Gastroesophageal sphincter (tissue), 4 donors: ENCODE data around the gene KDM2A. TPM values are rescaled to one million over a fixed set of nuclear protein-coding genes. Genes with fewer than 3 reads are reported as not detected.

Experiments
- ATAC-seq: fragments of 150-250 bp; one replicate; pipeline ENCODE4 v1.9.1; 2016; ENCODE audit warnings: mild to moderate bottlenecking, moderate library complexity
- H3K27ac ChIP-seq, 4 donors: fragments of 200-600 bp; sonication (generic) in 3 of 4; 1 replicate in 3 of 4; 2 replicates in 1 of 4; pipeline ENCODE4 v1.5.1; 2016 to 2019
- H3K27me3 ChIP-seq: fragments of 200-600 bp; sonication (generic); one replicate; pipeline ENCODE4 v1.5.1; 2019
- H3K36me3 ChIP-seq, 2 donors: fragments of 200-600 bp; sonication (generic); one replicate each; pipeline ENCODE4 v1.5.1; 2019; ENCODE audit warnings: control low read depth in 1 of 2
- H3K4me1 ChIP-seq, 3 donors: fragments of 200-600 bp; sonication (generic); 1 replicate in 2 of 3; 2 replicates in 1 of 3; pipeline ENCODE4 v1.5.1; 2016 to 2019; ENCODE audit warnings: control low read depth in 2 of 3
- H3K4me3 ChIP-seq, 2 donors: fragments of 200-600 bp; sonication (generic); one replicate each; pipeline ENCODE4 v1.5.1; 2019; ENCODE audit warnings: mild to moderate bottlenecking in 1 of 2, moderate library complexity in 1 of 2
- H3K9me3 ChIP-seq, 3 donors: fragments of 200-600 bp; sonication (generic); one replicate each; pipeline ENCODE4 v1.5.1; 2017 to 2019; ENCODE audit warnings: control low read depth in 2 of 3
- EP300 ChIP-seq: sonication (generic); formaldehyde crosslinking; IDR thresholded peaks from one replicate; pipeline ENCODE4 v1.6.1; 2017; ENCODE audit warnings: antibody characterized with exemption, mild to moderate bottlenecking
- POLR2A ChIP-seq, 2 donors: fragments of 450-650 bp; IDR thresholded peaks; one replicate each; pipeline ENCODE4 v1.6.1; 2017; ENCODE audit warnings: antibody characterized with exemption in 2 of 2, mild to moderate bottlenecking in 2 of 2, moderate library complexity in 1 of 2
- POLR2AphosphoS5 ChIP-seq: sonication (generic); formaldehyde crosslinking; IDR thresholded peaks from one replicate; pipeline ENCODE4 v1.6.1; 2017; ENCODE audit warnings: antibody characterized with exemption
- WGBS, 2 donors: methylation state at CpG; one replicate each; pipeline ENCODE4 v1.1.5; 2018; ENCODE audit warnings: low coverage in 1 of 2; 5-methylcytosine and 5-hydroxymethylcytosine counted together
- total RNA-seq, 4 donors: library from RNA; depleted of rRNA; stranded (reverse); fragments of >200 nt; gene quantifications; one replicate each; pipeline ENCODE4 v1.1.0, GENCODE V29; 2016
- TF ChIP-seq, protein P1 (sequence below), 4 experiments: fragments of 200-600 bp in 2 of 4; fragments of 450-650 bp in 2 of 4; sonication (generic) in 1 of 4; IDR thresholded peaks; one replicate each; pipeline ENCODE4 v1.5.1; 2017 to 2019; ENCODE audit warnings: antibody characterized with exemption in 4 of 4, mild to moderate bottlenecking in 2 of 4, moderate library complexity in 2 of 4

KDM2A gene
- total RNA-seq, 4 donors from 2014 or later, result 35.4 to 68.0 (median 48.3) TPM

DNA sequence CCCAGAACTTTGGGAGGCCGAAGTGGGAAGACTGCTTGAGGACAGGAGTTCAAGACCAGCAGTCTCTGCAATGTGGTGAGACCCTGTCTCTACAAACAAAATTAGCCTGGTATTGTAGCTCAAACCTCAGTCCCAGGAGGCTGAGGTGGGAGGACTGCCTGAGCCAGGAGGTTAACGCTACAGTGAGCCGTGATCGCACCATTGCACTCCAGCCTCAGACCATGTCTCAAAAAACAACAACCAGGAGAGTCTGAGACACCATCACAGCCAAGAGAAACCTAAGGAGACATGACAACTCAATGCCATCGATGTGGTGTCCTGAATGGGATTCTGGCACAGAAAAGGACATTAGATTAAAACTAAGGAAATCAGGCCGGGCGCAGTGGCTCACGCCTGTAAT lies 28.3 kb upstream of the KDM2A start:
- no peak for TF ChIP-seq POLR2AphosphoS5
- TF ChIP-seq, protein P1, sequence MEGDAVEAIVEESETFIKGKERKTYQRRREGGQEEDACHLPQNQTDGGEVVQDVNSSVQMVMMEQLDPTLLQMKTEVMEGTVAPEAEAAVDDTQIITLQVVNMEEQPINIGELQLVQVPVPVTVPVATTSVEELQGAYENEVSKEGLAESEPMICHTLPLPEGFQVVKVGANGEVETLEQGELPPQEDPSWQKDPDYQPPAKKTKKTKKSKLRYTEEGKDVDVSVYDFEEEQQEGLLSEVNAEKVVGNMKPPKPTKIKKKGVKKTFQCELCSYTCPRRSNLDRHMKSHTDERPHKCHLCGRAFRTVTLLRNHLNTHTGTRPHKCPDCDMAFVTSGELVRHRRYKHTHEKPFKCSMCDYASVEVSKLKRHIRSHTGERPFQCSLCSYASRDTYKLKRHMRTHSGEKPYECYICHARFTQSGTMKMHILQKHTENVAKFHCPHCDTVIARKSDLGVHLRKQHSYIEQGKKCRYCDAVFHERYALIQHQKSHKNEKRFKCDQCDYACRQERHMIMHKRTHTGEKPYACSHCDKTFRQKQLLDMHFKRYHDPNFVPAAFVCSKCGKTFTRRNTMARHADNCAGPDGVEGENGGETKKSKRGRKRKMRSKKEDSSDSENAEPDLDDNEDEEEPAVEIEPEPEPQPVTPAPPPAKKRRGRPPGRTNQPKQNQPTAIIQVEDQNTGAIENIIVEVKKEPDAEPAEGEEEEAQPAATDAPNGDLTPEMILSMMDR (IDR thresholded peaks at IDR 0.05), result no peak
- no peak for TF ChIP-seq POLR2A (IDR thresholded peaks at IDR 0.05)
- no peak for TF ChIP-seq EP300
- no peaks in the 10 kb centered on the region for H3K36me3 ChIP-seq
- H3K27me3 ChIP-seq, result no peaks in the 10 kb centered on the region
- H3K4me3 ChIP-seq, result no peak overlapping the region
- H3K4me1 ChIP-seq, result no peaks in the 10 kb centered on the region
- no peaks in the 10 kb centered on the region for H3K9me3 ChIP-seq
- 93 to 98% methylated on average over 3 to 7 of the region's 8 CpGs for WGBS, 2 donors
- ATAC-seq, result no peak
- no peak overlapping the region for H3K27ac ChIP-seq

DNA sequence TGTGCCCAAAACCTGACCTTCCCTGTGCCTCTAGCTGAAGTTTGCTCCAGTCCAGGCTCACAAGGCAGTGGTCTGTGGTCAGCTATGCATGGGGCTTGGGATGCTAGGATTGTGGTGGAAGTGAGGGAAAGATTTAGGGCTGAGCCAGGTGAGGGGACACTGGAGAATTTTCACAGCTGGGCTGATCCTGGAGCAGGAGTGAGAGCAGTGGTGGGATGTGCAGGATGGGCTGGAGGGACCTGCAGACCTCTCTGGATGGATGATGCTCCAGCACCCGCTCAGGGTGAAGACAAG lies 23.9 kb upstream of the KDM2A start:
- Histone ChIP-seq H3K4me3 (no peak overlapping the region), H3K27ac (no peak overlapping the region), H3K9me3 (no peaks in the 10 kb centered on the region), H3K36me3 (no peaks in the 10 kb centered on the region), H3K4me1 (no peaks in the 10 kb centered on the region), H3K27me3 (no peaks in the 10 kb centered on the region)
- ATAC-seq, result no peak
- TF ChIP-seq EP300, result no peak
- no peak for TF ChIP-seq POLR2A (IDR thresholded peaks at IDR 0.05)
- TF ChIP-seq POLR2AphosphoS5, result no peak
- TF ChIP-seq, protein P1 (IDR thresholded peaks at IDR 0.05), result no peak
- 100% methylated on average over 1 of the region's 1 CpG; no CpG with 5 or more reads in 1 of the 2 donors for WGBS, 2 donors

DNA sequence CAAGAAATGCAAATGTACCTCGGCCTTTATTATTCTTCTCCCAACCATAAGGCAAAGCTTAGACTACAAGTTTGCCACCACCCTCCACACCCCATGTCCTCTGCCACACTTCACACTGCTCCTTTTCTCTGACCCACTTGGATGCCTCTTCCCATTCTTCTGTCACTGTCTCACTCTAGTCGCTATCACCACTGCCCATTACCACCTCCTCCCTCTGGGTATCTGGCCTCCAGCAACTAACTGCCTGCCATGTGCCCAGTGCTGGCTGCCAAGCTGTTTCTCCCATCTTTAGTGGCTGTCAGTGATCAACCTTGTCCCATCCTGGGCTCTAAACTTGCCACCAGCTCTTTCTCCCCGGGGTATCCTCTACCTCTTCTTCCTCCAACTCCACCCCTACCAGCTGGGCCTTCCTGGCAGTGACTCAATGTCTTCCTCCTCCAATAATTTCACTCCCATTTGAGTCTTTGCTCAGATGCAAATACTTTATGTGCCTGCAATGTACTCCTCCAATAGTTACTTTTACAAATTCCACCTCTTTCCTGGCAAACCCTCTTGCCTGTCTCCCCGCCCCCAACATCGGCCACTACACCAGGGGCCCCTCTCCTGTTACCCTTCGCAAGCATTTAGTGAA lies 20.1 kb upstream of the KDM2A start:
- WGBS, 2 donors, result 62 to 86% methylated on average over 4 to 6 of the region's 6 CpGs
- no peaks in the 10 kb centered on the region for H3K4me1 ChIP-seq
- no peak for ATAC-seq

DNA sequence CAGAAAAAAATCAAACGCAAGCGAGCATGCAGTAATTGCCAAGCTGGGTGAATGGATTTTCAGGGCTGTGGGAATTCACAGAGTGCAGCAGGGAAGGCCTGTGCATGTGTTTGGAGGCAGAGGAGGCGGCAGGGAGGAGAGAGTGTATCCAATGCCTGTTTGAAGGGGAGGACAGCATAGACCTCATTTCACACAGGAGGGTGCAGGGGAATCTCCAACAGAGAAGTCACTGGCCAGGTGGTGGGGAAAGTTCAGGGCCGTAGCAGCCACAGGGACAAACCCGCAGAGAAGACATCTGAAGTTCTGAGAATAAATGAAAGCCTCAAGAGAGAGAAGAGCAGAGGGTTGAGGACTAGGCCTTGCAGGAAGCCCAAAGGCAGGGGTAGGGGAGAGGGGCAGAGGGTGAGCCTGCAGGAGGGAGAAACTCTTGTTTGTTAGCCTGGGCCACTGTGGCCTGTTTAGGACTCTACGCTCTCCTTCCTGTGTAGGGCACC lies 19.2 kb upstream of the KDM2A start:
- ATAC-seq, result no peak
- WGBS, 2 donors, result 87 to 96% methylated on average over 4 of the region's 6 CpGs

More for the DNA sequence above, 20.1 kb upstream of the KDM2A start:
- Histone ChIP-seq H3K9me3 (no peaks in the 10 kb centered on the region), H3K27ac (no peak overlapping the region), H3K27me3 (no peaks in the 10 kb centered on the region), H3K36me3 (no peaks in the 10 kb centered on the region), H3K4me3 (no peak overlapping the region)
- TF ChIP-seq POLR2A (IDR thresholded peaks at IDR 0.05) (no peak), EP300 (no peak), POLR2AphosphoS5 (no peak)
- TF ChIP-seq, protein P1 (IDR thresholded peaks at IDR 0.05), result no peak

DNA sequence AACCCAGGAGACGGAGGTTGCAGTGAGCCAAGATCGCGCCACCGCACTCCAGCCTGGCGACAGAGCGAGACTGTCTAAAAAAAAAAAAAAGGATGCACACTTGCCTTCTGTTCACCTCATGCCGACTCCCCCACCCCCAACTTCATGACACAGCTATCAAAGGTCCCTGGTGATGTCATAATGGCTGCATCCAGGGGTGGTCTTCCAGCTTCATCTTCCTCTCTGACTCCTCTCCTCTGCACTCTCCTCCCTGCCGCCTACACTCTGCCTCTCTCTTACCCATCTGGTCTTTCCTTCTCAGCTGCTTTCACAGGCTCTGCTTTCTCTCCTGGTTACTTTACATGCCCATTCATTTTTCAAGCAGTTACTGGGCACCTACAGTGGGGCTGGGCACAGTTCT lies 16.4 kb upstream of the KDM2A start:
- WGBS, 2 donors, result 90 to 98% methylated on average over 7 to 8 of the region's 8 CpGs
- ATAC-seq, result no peak
- Histone ChIP-seq H3K4me3 (no peak overlapping the region), H3K36me3 (no peaks in the 10 kb centered on the region), H3K9me3 (no peaks in the 10 kb centered on the region), H3K4me1 (no peaks in the 10 kb centered on the region), H3K27ac (no peak overlapping the region), H3K27me3 (no peaks in the 10 kb centered on the region)
- TF ChIP-seq EP300 (no peak), POLR2AphosphoS5 (no peak), POLR2A (IDR thresholded peaks at IDR 0.05) (no peak)
- TF ChIP-seq, protein P1 (IDR thresholded peaks at IDR 0.05), result no peak

More for the DNA sequence above, 19.2 kb upstream of the KDM2A start:
- Histone ChIP-seq H3K36me3 (no peaks in the 10 kb centered on the region), H3K27ac (no peak overlapping the region), H3K27me3 (no peaks in the 10 kb centered on the region), H3K4me3 (no peak overlapping the region), H3K4me1 (no peaks in the 10 kb centered on the region), H3K9me3 (no peaks in the 10 kb centered on the region)
- TF ChIP-seq, protein P1 (IDR thresholded peaks at IDR 0.05), result no peak
- TF ChIP-seq POLR2A (IDR thresholded peaks at IDR 0.05), result no peak
- TF ChIP-seq EP300, result no peak
- no peak for TF ChIP-seq POLR2AphosphoS5
